ENCODE measurements around the gene RAB44. TPM values are rescaled to one million over a fixed set of nuclear protein-coding genes. Genes with fewer than 3 reads are reported as not detected.

Gene RAB44
- total and polyA plus RNA-seq, 2 of the 13 experiments (the other 11 are each of a cell fraction or from before 2014, with no cell fraction given) = not detected

DNA sequence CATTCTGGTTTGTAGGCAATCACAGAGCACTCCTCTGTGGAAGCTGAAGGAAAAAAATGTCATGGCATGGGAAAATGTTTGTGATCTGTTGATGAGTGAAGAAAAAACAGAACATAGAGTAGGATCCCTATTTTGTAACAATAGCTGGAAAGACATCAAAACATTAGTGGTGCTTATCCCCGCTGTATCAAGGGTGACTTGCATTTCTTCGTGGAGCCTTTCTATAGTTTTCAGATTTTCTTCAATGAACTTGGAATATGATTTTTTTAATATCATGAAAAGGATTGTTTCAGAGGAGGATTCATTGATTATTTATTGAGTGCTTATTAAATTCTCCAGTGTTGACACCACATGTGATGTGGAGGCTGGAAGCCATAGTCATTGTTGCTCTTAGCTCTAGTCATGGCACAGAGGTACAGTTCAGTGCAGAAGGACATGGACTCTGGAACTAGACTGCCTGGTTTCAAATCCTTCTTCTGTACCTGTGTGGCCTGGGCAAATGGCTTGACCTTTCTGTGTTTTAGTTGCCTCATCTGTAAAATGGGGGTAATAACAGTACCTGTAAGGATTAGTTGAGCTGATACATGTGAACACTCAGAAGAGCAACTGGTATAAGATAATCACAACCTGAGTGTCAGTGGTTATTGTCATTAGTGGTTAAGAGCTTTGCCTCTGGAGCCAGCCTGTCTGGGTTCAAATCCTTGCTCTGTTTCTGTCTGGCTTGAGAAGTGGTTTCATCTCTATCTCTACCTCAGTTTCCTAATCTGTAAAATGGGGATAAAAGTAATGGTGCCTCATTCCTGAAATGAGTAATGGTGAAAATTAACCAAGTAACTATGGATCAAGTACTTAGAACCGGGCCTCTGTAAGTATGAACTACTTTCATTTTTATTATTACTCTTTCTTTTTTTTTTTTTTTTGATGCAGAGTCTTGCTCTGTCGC lies 33.9 kb upstream of the RAB44 start (continued):
- TF ChIP-seq TRIM24 (CRISPR knock-in tag; IDR thresholded peaks at IDR 0.05) (no peak), ZMAT3 (CRISPR knock-in tag; conservative IDR thresholded peaks at IDR 0.05) (no peak), HNRNPLL (IDR thresholded peaks at IDR 0.05; ENCODE audit: low read depth, low read length, poor library complexity, severe bottlenecking) (no peak), TMF1 (CRISPR knock-in tag; IDR thresholded peaks at IDR 0.05; ENCODE audit: low read depth) (no peak), CHD4 (IDR thresholded peaks at IDR 0.05; ENCODE audit: borderline replicate concordance, low read length) (0 out of 2 replicates have a peak, but pooled peaks have one; percentile 24), RARG (CRISPR knock-in tag; IDR thresholded peaks at IDR 0.05; ENCODE audit: low read depth) (no peak), TCF12 (IDR thresholded peaks at IDR 0.05) (no peak), TCF12 (CRISPR knock-in tag; IDR thresholded peaks at IDR 0.05) (no peak), SP5 (CRISPR knock-in tag; IDR thresholded peaks at IDR 0.05; ENCODE audit: borderline replicate concordance, low read depth) (no peak), KDM1A (CRISPR knock-in tag; IDR thresholded peaks at IDR 0.05) (peak; percentile 70; the same call in 1 of the 2 replicates), ZNF83 (CRISPR knock-in tag; IDR thresholded peaks at IDR 0.05; ENCODE audit: borderline replicate concordance) (no peak), EZH2 (conservative IDR thresholded peaks at IDR 0.05; ENCODE audit: low read depth, low read length) (no peak), ZNF562 (CRISPR knock-in tag; IDR thresholded peaks at IDR 0.05; ENCODE audit: borderline replicate concordance) (no peak), SP2 (CRISPR knock-in tag; IDR thresholded peaks at IDR 0.05) (no peak), NFE2L2 (IDR thresholded peaks at IDR 0.05; ENCODE audit: low read length) (peak; percentile 70)
- TF ChIP-seq, protein P1, sequence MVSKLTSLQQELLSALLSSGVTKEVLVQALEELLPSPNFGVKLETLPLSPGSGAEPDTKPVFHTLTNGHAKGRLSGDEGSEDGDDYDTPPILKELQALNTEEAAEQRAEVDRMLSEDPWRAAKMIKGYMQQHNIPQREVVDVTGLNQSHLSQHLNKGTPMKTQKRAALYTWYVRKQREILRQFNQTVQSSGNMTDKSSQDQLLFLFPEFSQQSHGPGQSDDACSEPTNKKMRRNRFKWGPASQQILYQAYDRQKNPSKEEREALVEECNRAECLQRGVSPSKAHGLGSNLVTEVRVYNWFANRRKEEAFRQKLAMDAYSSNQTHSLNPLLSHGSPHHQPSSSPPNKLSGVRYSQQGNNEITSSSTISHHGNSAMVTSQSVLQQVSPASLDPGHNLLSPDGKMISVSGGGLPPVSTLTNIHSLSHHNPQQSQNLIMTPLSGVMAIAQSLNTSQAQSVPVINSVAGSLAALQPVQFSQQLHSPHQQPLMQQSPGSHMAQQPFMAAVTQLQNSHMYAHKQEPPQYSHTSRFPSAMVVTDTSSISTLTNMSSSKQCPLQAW (CRISPR knock-in tag; IDR thresholded peaks at IDR 0.05) = no peak
- TF ChIP-seq, protein P2, sequence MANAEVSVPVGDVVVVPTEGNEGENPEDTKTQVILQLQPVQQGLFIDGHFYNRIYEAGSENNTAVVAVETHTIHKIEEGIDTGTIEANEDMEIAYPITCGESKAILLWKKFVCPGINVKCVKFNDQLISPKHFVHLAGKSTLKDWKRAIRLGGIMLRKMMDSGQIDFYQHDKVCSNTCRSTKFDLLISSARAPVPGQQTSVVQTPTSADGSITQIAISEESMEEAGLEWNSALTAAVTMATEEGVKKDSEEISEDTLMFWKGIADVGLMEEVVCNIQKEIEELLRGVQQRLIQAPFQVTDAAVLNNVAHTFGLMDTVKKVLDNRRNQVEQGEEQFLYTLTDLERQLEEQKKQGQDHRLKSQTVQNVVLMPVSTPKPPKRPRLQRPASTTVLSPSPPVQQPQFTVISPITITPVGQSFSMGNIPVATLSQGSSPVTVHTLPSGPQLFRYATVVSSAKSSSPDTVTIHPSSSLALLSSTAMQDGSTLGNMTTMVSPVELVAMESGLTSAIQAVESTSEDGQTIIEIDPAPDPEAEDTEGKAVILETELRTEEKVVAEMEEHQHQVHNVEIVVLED (CRISPR knock-in tag; IDR thresholded peaks at IDR 0.05; ENCODE audit: borderline replicate concordance) = no peak
- TF ChIP-seq, protein P3, sequence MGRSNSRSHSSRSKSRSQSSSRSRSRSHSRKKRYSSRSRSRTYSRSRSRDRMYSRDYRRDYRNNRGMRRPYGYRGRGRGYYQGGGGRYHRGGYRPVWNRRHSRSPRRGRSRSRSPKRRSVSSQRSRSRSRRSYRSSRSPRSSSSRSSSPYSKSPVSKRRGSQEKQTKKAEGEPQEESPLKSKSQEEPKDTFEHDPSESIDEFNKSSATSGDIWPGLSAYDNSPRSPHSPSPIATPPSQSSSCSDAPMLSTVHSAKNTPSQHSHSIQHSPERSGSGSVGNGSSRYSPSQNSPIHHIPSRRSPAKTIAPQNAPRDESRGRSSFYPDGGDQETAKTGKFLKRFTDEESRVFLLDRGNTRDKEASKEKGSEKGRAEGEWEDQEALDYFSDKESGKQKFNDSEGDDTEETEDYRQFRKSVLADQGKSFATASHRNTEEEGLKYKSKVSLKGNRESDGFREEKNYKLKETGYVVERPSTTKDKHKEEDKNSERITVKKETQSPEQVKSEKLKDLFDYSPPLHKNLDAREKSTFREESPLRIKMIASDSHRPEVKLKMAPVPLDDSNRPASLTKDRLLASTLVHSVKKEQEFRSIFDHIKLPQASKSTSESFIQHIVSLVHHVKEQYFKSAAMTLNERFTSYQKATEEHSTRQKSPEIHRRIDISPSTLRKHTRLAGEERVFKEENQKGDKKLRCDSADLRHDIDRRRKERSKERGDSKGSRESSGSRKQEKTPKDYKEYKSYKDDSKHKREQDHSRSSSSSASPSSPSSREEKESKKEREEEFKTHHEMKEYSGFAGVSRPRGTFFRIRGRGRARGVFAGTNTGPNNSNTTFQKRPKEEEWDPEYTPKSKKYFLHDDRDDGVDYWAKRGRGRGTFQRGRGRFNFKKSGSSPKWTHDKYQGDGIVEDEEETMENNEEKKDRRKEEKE (IDR thresholded peaks at IDR 0.05) = no peak
- TF ChIP-seq, protein P4, sequence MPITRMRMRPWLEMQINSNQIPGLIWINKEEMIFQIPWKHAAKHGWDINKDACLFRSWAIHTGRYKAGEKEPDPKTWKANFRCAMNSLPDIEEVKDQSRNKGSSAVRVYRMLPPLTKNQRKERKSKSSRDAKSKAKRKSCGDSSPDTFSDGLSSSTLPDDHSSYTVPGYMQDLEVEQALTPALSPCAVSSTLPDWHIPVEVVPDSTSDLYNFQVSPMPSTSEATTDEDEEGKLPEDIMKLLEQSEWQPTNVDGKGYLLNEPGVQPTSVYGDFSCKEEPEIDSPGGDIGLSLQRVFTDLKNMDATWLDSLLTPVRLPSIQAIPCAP (CRISPR knock-in tag; IDR thresholded peaks at IDR 0.05; ENCODE audit: low read depth) = no peak
- TF ChIP-seq, protein P5, sequence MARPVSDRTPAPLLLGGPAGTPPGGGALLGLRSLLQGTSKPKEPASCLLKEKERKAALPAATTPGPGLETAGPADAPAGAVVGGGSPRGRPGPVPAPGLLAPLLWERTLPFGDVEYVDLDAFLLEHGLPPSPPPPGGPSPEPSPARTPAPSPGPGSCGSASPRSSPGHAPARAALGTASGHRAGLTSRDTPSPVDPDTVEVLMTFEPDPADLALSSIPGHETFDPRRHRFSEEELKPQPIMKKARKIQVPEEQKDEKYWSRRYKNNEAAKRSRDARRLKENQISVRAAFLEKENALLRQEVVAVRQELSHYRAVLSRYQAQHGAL (CRISPR knock-in tag; IDR thresholded peaks at IDR 0.05; ENCODE audit: not compliant biosample characterization) = no peak
